ENCODE data around the gene PCGF3.
"Not testable (repeated sequence)": the region's sequence is repeated elsewhere in the genome, so short reads cannot be mapped to it uniquely, and the experiment has no call there.

Gene PCGF3

GRCh38 chr4:763922-764321 is 58.3 kb downstream of the PCGF3 start:
- no peak for DNase-seq (ENCODE audit: low read depth in 2 of 2)

GRCh38 chr4:764405-765169 is 59.0 kb downstream of the PCGF3 start:
- DNase-seq (ENCODE audit: low read depth in 2 of 2): no peak

DNA sequence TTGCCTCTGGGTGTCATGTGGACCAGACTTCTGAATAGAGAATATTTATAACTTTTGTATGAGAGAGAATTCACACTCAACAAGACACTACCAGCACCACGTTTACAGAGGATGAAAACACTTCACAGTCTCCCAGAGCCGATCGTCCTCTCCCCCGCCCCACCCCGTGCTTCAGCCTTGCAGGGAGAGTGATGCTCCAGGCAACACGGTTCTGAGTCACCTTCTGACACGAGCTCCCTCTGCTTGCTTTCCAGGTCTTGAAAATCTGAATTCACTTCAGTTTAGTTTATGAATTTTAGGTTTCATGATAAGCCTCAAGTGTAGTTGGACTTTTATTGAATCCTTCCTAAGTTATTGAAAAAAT is 60.5 kb downstream of the PCGF3 start:
- DNase-seq (ENCODE audit: low read depth in 2 of 2): no peak

- no peak for DNase-seq (ENCODE audit: low read depth in 2 of 2)
Observed at GRCh38 chr4:766559-767283, 61.1 kb downstream of the PCGF3 start.

DNA sequence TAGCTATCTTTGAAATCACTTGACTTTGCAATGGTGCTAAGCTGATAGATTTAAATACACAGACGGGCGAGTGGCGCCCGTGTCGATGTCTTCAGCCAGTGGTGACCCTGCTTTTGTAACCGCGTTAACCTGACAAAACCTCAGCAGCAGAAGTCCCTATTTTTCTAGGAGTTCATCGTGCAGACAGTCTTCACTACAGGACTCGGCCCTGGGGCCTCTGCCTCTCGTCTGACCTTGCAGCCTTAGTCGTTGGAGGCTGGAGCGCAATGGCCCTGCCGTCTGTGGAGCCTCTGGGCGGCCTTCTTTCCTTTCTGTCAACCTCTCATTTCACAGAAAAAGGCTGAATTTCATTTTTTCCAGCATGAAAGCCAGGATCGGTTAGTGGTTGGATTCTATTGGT is 62.4 kb downstream of the PCGF3 start:
- DNase-seq (ENCODE audit: low read depth in 2 of 2): no peak

GRCh38 chr4:768995-769394 is 63.4 kb downstream of the PCGF3 start:
- DNase-seq (ENCODE audit: low read depth in 2 of 2): no peak

GRCh38 chr4:769511-769910 is 63.9 kb downstream of the PCGF3 start:
- no peak for DNase-seq (ENCODE audit: low read depth in 2 of 2)

DNA sequence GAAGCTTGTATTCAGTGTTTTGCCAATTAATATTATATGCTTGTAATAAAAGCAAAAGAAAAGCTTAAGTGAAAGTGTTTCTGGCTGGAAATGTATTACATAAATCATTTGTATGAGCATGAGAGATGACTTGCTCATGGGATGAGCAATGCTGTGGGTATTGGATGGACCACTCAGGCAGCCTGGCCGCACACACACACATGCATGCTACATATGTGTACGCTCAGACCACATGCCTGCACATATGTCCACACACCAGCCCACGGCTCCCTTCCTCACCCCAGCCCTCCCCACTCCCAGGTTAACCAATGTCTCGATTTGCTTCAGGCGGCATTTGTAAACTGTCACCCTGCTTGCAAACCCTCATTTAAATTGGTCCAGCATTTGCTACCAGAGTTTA is 64.4 kb downstream of the PCGF3 start:
- DNase-seq (ENCODE audit: low read depth in 2 of 2): no peak

- no peak for DNase-seq (ENCODE audit: low read depth in 2 of 2)
Observed at GRCh38 chr4:771464-771863, 65.8 kb downstream of the PCGF3 start.

GRCh38 chr4:772118-772517 is 66.5 kb downstream of the PCGF3 start:
- no peak for DNase-seq (ENCODE audit: low read depth in 2 of 2)

- DNase-seq (ENCODE audit: low read depth in 2 of 2): no peak
Observed at GRCh38 chr4:772776-773175, 67.1 kb downstream of the PCGF3 start.

DNA sequence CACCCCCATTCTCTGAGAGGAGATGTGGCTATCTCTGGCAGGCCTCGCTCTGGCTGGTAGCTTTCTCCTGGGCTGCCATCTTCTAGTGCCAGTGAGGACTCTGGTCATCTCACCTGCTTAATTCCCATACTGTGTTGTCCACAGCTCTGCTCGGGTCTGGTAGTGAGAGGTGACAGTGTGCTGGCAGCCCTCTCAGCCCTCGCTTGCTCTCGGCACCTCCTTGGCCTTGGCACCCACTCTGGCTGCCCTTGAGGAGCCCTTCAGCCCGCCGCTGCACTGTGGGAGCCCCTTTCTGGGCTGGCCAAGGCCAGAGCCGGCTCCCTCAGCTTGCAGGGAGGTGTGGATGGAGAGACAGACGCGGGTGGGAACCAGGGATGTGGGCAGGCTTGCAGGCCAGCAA is 67.6 kb downstream of the PCGF3 start:
- DNase-seq (ENCODE audit: low read depth in 2 of 2): no peak

GRCh38 chr4:774419-775092 is 68.9 kb downstream of the PCGF3 start:
- not testable (repeated sequence) for DNase-seq (ENCODE audit: low read depth in 2 of 2)

GRCh38 chr4:775485-775884 is 69.9 kb downstream of the PCGF3 start:
- DNase-seq (ENCODE audit: low read depth in 2 of 2): not testable (repeated sequence)

GRCh38 chr4:776743-777441 is 71.3 kb downstream of the PCGF3 start:
- no peak for DNase-seq (ENCODE audit: low read depth in 2 of 2)

DNA sequence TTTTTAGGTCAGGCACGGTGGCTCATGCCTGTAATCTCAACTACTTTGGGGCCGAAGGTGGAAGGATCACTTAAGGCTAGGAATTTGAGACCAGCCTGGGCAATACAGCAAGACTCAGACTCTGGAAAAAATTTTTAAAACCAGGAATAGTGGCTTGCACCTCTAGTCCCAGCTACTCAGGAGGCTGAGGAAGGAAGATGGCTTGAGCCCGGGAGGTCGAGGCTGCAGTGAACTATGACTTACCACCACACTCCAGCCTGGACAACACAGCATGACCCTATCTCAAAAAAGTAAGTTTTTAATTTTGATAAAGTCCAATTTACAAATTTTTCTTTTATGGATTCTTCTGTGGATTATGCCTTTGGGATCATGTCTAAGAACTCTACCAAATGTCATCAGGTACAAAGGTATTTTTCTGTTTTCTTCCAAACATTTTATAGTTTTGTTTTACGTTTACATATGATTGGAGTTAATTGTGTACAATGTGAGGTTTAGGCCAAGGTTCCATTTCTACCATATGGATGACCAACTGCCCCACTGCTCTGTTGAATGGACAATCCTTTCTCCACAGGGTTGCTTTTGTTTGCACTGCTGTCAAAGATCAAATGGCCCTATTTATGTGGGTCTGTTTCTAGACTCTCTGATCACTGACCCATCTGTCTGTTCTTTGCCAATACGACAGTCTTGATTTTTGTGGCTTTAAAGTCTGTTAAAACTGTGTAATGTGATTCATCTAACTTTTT is 72.1 kb downstream of the PCGF3 start:
- no peak for DNase-seq (ENCODE audit: low read depth in 2 of 2)

GRCh38 chr4:779555-779954 is 73.9 kb downstream of the PCGF3 start:
- DNase-seq (ENCODE audit: low read depth in 2 of 2): no peak

GRCh38 chr4:780255-780654 is 74.6 kb downstream of the PCGF3 start:
- not testable (repeated sequence) for DNase-seq (ENCODE audit: low read depth in 2 of 2)

- no peak for DNase-seq (ENCODE audit: low read depth in 2 of 2)
Observed at GRCh38 chr4:780716-781492, 75.3 kb downstream of the PCGF3 start.

DNA sequence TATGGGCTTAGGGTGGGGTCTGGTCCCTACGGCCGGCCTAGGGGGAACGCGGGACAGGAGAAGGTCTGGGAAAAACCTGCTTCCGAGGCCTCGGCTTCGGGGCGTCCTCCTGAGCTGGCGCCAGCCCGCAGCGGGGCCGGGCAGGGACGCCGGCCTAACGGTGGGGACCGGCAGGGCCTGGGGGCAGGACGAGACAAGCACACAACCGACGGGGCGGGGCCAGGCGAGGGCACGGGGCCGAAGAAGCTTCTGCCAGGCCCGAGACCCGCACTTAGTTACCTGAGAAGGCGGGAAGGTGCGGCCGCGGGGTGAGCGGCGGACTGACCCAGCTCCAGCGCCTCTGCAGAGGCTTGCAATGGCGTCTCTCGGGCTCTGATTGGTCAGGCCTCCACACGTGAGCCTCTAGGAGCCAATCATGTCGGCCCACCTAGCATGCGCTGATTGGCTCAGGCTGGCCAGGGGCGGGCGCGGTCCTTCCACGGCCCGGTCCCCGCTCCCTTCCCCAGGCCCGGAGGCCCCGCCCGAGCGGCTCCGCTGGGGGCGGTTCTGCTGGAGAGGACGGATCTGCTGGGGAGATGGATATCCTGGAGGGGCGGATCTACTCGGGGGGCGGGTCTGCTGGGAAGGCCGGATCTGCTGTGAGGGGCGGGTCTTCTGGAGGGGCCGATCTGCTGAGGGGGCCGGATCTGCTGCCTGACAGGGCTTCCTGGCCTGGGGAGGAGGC is 76.0 kb downstream of the PCGF3 start:
- DNase-seq (ENCODE audit: low read depth in 2 of 2): peak; percentile 97 to 99

All from stimulated activated CD4-positive, alpha-beta T cell treated with anti-CD3 and anti-CD28 coated beads, Interleukin-4, amount 100 ng/mL, for 48 hours (primary cell).